ENCODE measurements around the gene PROX1.

PROX1 gene

DNA sequence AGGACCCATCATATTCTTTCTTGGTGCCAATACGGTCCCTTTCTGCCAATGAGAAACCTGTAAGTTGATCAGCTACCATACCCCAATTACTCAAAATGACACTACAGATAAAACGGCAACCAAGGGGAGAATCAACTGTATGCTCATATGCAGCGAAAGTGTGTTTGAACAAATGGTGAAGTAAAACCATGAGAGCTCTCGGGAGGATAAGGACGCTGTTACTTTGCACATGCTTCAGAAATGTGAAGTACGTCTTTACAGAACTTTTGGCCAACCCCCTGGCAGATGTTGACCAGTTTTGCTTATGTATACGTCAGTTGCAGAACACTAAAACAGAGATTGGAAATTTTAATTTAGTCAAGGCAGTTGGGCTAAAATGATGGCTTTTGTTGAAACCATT lies 79.6 kb downstream of the PROX1 start:
- Histone ChIP-seq H3K4me1 (no peaks in the 10 kb centered on the region), H3K9me3 (no peaks in the 10 kb centered on the region), H3K27ac (no peak overlapping the region), H3K36me3 (no peaks in the 10 kb centered on the region), H3K4me3 (no peak overlapping the region), H3K27me3 (no peaks in the 10 kb centered on the region)
- intact Hi-C loops (cut with DNase I; ENCODE audit: low total_unique reads), result no loop called here
- no peak for DNase-seq
- TF ChIP-seq, protein P1, sequence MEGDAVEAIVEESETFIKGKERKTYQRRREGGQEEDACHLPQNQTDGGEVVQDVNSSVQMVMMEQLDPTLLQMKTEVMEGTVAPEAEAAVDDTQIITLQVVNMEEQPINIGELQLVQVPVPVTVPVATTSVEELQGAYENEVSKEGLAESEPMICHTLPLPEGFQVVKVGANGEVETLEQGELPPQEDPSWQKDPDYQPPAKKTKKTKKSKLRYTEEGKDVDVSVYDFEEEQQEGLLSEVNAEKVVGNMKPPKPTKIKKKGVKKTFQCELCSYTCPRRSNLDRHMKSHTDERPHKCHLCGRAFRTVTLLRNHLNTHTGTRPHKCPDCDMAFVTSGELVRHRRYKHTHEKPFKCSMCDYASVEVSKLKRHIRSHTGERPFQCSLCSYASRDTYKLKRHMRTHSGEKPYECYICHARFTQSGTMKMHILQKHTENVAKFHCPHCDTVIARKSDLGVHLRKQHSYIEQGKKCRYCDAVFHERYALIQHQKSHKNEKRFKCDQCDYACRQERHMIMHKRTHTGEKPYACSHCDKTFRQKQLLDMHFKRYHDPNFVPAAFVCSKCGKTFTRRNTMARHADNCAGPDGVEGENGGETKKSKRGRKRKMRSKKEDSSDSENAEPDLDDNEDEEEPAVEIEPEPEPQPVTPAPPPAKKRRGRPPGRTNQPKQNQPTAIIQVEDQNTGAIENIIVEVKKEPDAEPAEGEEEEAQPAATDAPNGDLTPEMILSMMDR (IDR thresholded peaks at IDR 0.05), result no peak

- DNase-seq, result no peak
These were observed 80.3 kb downstream of the PROX1 start for GRCh38 chr1:214067853-214068703.

DNA sequence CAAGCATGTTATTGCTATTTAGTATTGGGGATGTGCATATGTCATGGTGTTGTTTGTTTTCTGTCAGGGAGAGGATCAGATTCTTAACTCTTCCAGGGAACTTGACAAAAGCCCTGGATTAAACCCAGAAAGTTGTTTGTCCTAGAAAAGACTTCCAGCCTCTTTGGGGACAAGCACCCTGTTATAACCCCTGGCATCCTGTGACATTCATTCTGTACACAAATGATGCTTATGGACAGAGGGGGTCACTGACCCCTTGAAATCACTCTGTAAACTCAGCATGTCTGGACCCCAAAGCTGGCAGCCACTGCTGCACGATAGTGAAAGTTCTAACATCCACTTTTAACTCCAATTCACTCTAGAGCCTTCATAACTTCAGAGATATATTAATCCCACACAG lies 81.2 kb downstream of the PROX1 start:
- Histone ChIP-seq H3K36me3 (no peaks in the 10 kb centered on the region), H3K4me1 (no peaks in the 10 kb centered on the region), H3K9me3 (no peaks in the 10 kb centered on the region), H3K4me3 (no peak overlapping the region), H3K27me3 (peaks cover 0 to 6% of the 10 kb centered on the region in 2 donors), H3K27ac (no peak overlapping the region)
- no peak for DNase-seq
- intact Hi-C loops (cut with DNase I; ENCODE audit: low total_unique reads), result no loop called here
- TF ChIP-seq, protein P1 (IDR thresholded peaks at IDR 0.05), result no peak

More at GRCh38 chr1:214067853-214068703, 80.3 kb downstream of the PROX1 start:
- no peaks in the 10 kb centered on the region for H3K4me1 ChIP-seq
- TF ChIP-seq, protein P1 (IDR thresholded peaks at IDR 0.05), result no peak
- H3K9me3 ChIP-seq, result no peaks in the 10 kb centered on the region
- intact Hi-C loops (cut with DNase I; ENCODE audit: low total_unique reads), result no loop called here
- H3K27ac ChIP-seq, result no peak overlapping the region
- no peak overlapping the region for H3K4me3 ChIP-seq
- H3K36me3 ChIP-seq, result no peaks in the 10 kb centered on the region
- H3K27me3 ChIP-seq, result no peaks in the 10 kb centered on the region

- Histone ChIP-seq H3K4me3 (no peak overlapping the region), H3K27me3 (peaks cover 0 to 6% of the 10 kb centered on the region in 2 donors), H3K4me1 (no peaks in the 10 kb centered on the region), H3K9me3 (no peaks in the 10 kb centered on the region), H3K36me3 (no peaks in the 10 kb centered on the region), H3K27ac (no peak overlapping the region)
- intact Hi-C loops (cut with DNase I; ENCODE audit: low total_unique reads), result no loop called here
- DNase-seq, result no peak
- TF ChIP-seq, protein P1 (IDR thresholded peaks at IDR 0.05), result no peak
These were observed 83.7 kb downstream of the PROX1 start for GRCh38 chr1:214071469-214071868.

- H3K4me1 ChIP-seq, result no peaks in the 10 kb centered on the region
- TF ChIP-seq, protein P1 (IDR thresholded peaks at IDR 0.05), result no peak
- intact Hi-C loops (cut with DNase I; ENCODE audit: low total_unique reads), result no loop called here
These were observed 84.8 kb downstream of the PROX1 start for GRCh38 chr1:214072426-214073157.

More at GRCh38 chr1:214072426-214073157, 84.8 kb downstream of the PROX1 start:
- H3K27ac ChIP-seq, result no peak overlapping the region
- no peaks in the 10 kb centered on the region for H3K36me3 ChIP-seq
- no peak overlapping the region for H3K4me3 ChIP-seq
- DNase-seq, result no peak
- peaks cover 0 to 6% of the 10 kb centered on the region in 2 donors for H3K27me3 ChIP-seq
- H3K9me3 ChIP-seq, result no peaks in the 10 kb centered on the region
